GM23248 (cell line): ENCODE results near the gene UNC93A. TPM values are rescaled to one million over a fixed set of nuclear protein-coding genes. Genes with fewer than 3 reads are reported as not detected.

Source experiments
- DNase-seq: peaks from one replicate; pipeline ENCODE4 v3.0.0-alpha.2; 2015
- H2AFZ ChIP-seq: fragments of 200-600 bp; sonication (generic); 2 replicates; pipeline ENCODE4 v1.6.1; 2016; ENCODE audit warnings: antibody characterized with exemption
- H3F3A ChIP-seq: fragments of 200-600 bp; sonication (generic); 2 replicates; pipeline ENCODE4 v1.6.1; 2016; ENCODE audit warnings: mild to moderate bottlenecking, antibody characterized with exemption, mixed run types; ENCODE audit not compliant: insufficient read depth
- H3K27ac ChIP-seq: fragments of 200-600 bp; sonication (generic); 2 replicates; pipeline ENCODE4 v1.5.1; 2016; ENCODE audit warnings: mild to moderate bottlenecking
- H3K27me3 ChIP-seq: fragments of 200-600 bp; sonication (generic); replicated peaks from 2 replicates; pipeline ENCODE4 v1.6.1; 2016; ENCODE audit warnings: mild to moderate bottlenecking; ENCODE audit not compliant: insufficient read depth
- H3K36me3 ChIP-seq: fragments of 200-600 bp; sonication (generic); 2 replicates; pipeline ENCODE4 v1.6.1; 2016; ENCODE audit warnings: low read depth, mild to moderate bottlenecking
- H3K4me1 ChIP-seq: fragments of 200-600 bp; sonication (generic); 2 replicates; pipeline ENCODE4 v1.6.1; 2016; ENCODE audit warnings: mild to moderate bottlenecking; ENCODE audit not compliant: insufficient read depth
- H3K4me2 ChIP-seq: fragments of 200-600 bp; sonication (generic); one replicate; pipeline ENCODE4 v1.6.1; 2016; ENCODE audit warnings: mild to moderate bottlenecking; ENCODE audit not compliant: unreplicated experiment
- H3K4me3 ChIP-seq: fragments of 200-600 bp; sonication (generic); 2 replicates; pipeline ENCODE4 v1.5.1; 2016; ENCODE audit warnings: mild to moderate bottlenecking
- H3K79me2 ChIP-seq: fragments of 200-600 bp; sonication (generic); 2 replicates; pipeline ENCODE4 v1.6.1; 2016; ENCODE audit warnings: mild to moderate bottlenecking; ENCODE audit not compliant: insufficient read depth
- H3K9ac ChIP-seq: fragments of 200-600 bp; sonication (generic); 2 replicates; pipeline ENCODE4 v1.6.1; 2016; ENCODE audit warnings: mild to moderate bottlenecking
- H3K9me2 ChIP-seq: fragments of 200-600 bp; sonication (generic); 2 replicates; pipeline ENCODE4 v1.6.1; 2016; ENCODE audit warnings: mixed run types, mild to moderate bottlenecking, moderate library complexity; ENCODE audit not compliant: insufficient read depth
- H3K9me3 ChIP-seq: fragments of 200-600 bp; sonication (generic); one replicate; pipeline ENCODE4 v1.6.1; 2017; ENCODE audit warnings: low read depth
- H4K20me1 ChIP-seq: fragments of 200-600 bp; sonication (generic); 2 replicates; pipeline ENCODE4 v1.6.0; 2016; ENCODE audit not compliant: insufficient read depth
- EZH2 ChIP-seq: fragments of 200-600 bp; sonication (generic); IDR thresholded peaks from 2 replicates; pipeline ENCODE4 v1.6.1; 2018; ENCODE audit warnings: antibody characterized with exemption, mild to moderate bottlenecking; ENCODE audit not compliant: insufficient read depth, poor library complexity, severe bottlenecking
- EZH2phosphoT487 ChIP-seq: fragments of 200-600 bp; sonication (generic); IDR thresholded peaks from 2 replicates; pipeline ENCODE4 v1.6.1; 2018; ENCODE audit warnings: antibody characterized with exemption, moderate library complexity, mild to moderate bottlenecking, low read depth; ENCODE audit not compliant: insufficient read depth
- WGBS, 2 experiments: methylation state at CpG; one replicate each; pipeline ENCODE4 v1.1.6; 2015 to 2017; ENCODE audit warnings: low lambda C conversion rate in 2 of 2, low coverage in 1 of 2; ENCODE audit errors: missing lambda C conversion rate in 2 of 2; 5-methylcytosine and 5-hydroxymethylcytosine counted together
- in situ Hi-C: fragments of 300-500 bp; cut with MboI; formaldehyde crosslinking; loops from 2 replicates; pipeline ENCODE4 v1.15.0; 2020
- polyA plus RNA-seq: library from polyadenylated mRNA; unstranded; fragments of >200 nt; fragmentation: Nextera tagmentation; extraction: Ambion mirVana; gene quantifications from 2 replicates; pipeline ENCODE4 v1.2.1, GENCODE V29; 2016
- total RNA-seq: library from RNA; depleted of rRNA; stranded (reverse); fragments of >200 nt; shearing (Covaris generic); gene quantifications from 2 replicates; pipeline ENCODE4 v1.2.3, GENCODE V29; 2014

Gene UNC93A
- total and polyA plus RNA-seq, 2 experiments from 2014 or later: not detected

DNA sequence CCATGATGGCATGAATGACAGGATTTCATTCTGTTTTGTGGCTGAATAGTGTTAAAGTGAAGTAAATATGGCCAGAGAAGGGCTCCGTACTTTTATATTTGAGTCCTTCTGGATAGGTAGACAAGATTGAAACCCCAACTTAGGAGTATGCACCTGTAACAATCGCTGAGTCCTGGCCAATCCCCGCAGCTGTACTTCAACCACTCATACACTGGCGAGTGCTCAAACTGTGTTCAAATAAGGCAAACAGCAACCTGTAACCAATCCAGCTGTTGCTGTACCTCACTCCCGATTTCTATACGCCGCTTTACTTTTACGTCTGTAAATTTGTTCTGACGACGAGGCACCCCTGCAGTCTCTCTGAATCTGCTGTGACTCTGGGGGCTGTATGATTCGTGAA, 40.5 kb downstream of the UNC93A start:
- no peak overlapping the region for H3K4me2 ChIP-seq
- no peak overlapping the region for H3K4me3 ChIP-seq
- H3K9ac ChIP-seq: no peak overlapping the region
- H3K79me2 ChIP-seq: no peaks in the 10 kb centered on the region
- H3K36me3 ChIP-seq: no peaks in the 10 kb centered on the region
- in situ Hi-C loops: no loop called here
- H3K4me1 ChIP-seq: no peaks in the 10 kb centered on the region
- no peaks in the 10 kb centered on the region for H4K20me1 ChIP-seq
- no peak overlapping the region for H2AFZ ChIP-seq
- TF ChIP-seq EZH2phosphoT487: no peak
- no peak for TF ChIP-seq EZH2
- DNase-seq: no peak
- H3K9me2 ChIP-seq: no peaks in the 10 kb centered on the region
- H3K27ac ChIP-seq: no peak overlapping the region
- no peaks in the 10 kb centered on the region for H3K27me3 ChIP-seq
- WGBS, 2 experiments: 42 to 45% methylated on average over 11 of the region's 11 CpGs
- H3F3A ChIP-seq: no peaks in the 10 kb centered on the region
- H3K9me3 ChIP-seq: no peaks in the 10 kb centered on the region

DNA sequence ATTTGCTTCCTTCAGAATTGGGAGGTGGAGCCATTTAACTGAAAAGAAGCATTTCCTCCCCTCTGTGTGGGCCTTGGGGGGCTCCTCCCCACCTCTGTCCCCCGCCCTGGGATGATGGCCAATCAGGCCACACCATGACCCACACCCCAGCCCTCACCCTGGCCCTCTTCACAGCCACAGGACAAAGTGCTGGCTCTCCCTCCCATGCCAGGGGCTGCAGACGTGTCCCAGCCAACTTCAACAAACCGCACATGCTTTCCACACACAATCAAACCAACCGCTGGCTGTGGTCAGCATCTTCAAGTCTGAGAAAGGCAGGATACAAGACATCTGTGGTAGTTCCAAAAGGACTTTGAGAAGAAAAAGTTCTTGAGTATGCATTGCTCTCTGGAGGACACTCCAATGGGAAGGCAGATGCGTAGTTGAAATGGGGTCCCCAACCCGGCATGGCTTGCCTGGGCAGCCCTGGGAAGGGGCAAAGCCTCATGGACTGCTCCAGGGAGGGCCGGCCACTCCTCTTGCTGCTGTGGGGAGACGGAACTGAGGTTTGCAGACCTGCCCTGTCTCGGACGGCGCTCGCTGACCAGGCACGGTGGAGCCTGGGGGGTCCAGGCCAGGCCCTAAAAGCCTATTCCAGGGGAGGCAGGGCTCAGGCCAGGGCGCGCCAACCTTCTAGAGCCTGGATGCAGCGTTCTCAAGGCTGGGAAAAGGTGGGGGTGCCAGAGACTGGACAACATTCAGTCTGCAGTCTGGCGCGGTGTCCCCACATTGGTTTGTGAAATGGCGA, 45.9 kb downstream of the UNC93A start:
- Histone ChIP-seq H3F3A (no peaks in the 10 kb centered on the region), H3K9me2 (no peaks in the 10 kb centered on the region), H4K20me1 (no peaks in the 10 kb centered on the region), H3K4me1 (no peaks in the 10 kb centered on the region), H3K9ac (no peak overlapping the region), H3K27me3 (no peaks in the 10 kb centered on the region), H3K4me3 (no peak overlapping the region), H2AFZ (no peak overlapping the region), H3K79me2 (no peaks in the 10 kb centered on the region), H3K4me2 (no peak overlapping the region), H3K36me3 (no peaks in the 10 kb centered on the region), H3K27ac (no peak overlapping the region), H3K9me3 (no peaks in the 10 kb centered on the region)
- 67 to 69% methylated on average over 19 of the region's 19 CpGs for WGBS, 2 experiments
- DNase-seq: no peak
- no peak for TF ChIP-seq EZH2
- TF ChIP-seq EZH2phosphoT487: no peak
- in situ Hi-C loops: no loop called here

DNA sequence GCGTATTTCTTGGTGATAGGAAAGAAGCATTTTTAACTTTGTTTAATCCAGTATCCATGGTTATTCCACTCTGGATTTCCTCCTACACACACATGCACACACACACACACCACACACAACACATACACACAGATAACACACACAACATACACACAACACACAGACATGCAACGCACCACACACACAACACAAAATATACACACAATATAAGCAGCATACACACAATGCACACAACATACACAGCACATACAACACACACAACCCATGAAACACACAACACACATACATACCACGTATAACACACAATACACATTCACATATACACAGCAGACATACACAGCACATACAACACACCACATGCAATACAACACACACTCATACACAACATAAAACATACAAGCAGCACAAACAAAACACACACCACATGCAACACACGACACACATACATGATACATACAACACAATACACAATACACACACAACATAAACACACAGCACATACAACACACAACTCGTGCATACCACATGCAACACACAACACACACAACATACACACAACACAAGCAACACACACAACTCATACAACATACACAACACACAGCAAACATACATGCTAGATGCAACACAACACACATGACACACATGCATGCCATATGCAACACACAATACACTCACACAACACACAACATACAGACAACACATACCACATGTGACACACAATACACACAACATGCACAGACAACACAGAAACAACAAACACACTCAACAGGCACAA, 46.7 kb downstream of the UNC93A start:
- H4K20me1 ChIP-seq: no peaks in the 10 kb centered on the region
- no peaks in the 10 kb centered on the region for H3F3A ChIP-seq
- H3K79me2 ChIP-seq: no peaks in the 10 kb centered on the region
- in situ Hi-C loops: no loop called here
- whole genome bisulfite sequencing, 2 experiments: 40 to 47% methylated on average over 5 of the region's 5 CpGs
- TF ChIP-seq EZH2 (no peak), EZH2phosphoT487 (no peak)
- no peak overlapping the region for H3K27ac ChIP-seq
- no peak for DNase-seq
- no peaks in the 10 kb centered on the region for H3K9me3 ChIP-seq
- H3K27me3 ChIP-seq: no peaks in the 10 kb centered on the region
- no peak overlapping the region for H3K4me3 ChIP-seq
- no peak overlapping the region for H2AFZ ChIP-seq
- H3K9me2 ChIP-seq: no peaks in the 10 kb centered on the region
- no peaks in the 10 kb centered on the region for H3K36me3 ChIP-seq
- no peak overlapping the region for H3K9ac ChIP-seq
- H3K4me1 ChIP-seq: no peaks in the 10 kb centered on the region
- no peak overlapping the region for H3K4me2 ChIP-seq

DNA sequence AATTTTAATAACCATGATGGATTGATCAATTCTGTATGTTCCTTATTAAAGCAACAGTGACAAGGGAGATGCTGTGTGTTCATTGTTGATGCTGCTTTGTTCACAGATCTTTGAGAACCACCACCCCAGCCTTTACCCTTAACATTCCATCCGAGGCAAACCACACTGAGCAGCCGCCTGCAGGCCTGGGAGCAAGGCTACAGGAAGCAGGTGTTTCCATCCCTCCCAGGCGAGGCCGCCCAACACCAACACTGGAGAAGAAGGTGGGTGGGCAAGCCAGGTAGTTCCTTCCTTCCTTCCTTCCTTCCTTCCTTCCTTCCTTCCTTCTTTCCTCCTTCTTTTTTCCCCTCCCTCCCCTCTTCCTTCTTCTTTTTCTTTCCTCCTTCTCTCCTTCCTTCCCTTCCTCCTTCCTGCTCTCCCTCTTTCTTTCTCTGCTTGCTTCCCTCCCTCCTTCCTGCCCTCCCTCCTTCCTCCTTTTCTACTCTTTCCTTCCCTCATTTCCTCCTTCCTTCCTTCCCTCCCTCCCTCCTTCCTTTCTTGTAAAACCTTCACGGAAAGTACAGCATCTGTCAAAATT, 47.5 kb downstream of the UNC93A start:
- no peaks in the 10 kb centered on the region for H3K79me2 ChIP-seq
- no peak overlapping the region for H3K9ac ChIP-seq
- DNase-seq: no peak
- 23 to 24% methylated on average over 5 of the region's 5 CpGs for WGBS, 2 experiments
- no peak overlapping the region for H3K4me3 ChIP-seq
- no peak overlapping the region for H3K4me2 ChIP-seq
- H3K27ac ChIP-seq: no peak overlapping the region
- no peak overlapping the region for H2AFZ ChIP-seq
- no peaks in the 10 kb centered on the region for H4K20me1 ChIP-seq
- H3F3A ChIP-seq: no peaks in the 10 kb centered on the region
- H3K36me3 ChIP-seq: no peaks in the 10 kb centered on the region
- H3K4me1 ChIP-seq: no peaks in the 10 kb centered on the region
- H3K9me3 ChIP-seq: no peaks in the 10 kb centered on the region
- no peaks in the 10 kb centered on the region for H3K9me2 ChIP-seq
- no peaks in the 10 kb centered on the region for H3K27me3 ChIP-seq
- in situ Hi-C loops: no loop called here
- no peak for TF ChIP-seq EZH2phosphoT487
